HepG2 (cell line): ENCODE data around the gene KCNAB3. TPM values are rescaled to one million over a fixed set of nuclear protein-coding genes. Genes with fewer than 3 reads are reported as not detected.

Experiments used
- ARHGAP35 ChIP-seq: sonication (generic); formaldehyde crosslinking; IDR thresholded peaks from 2 replicates; pipeline ENCODE4 v1.9.0; 2022; ENCODE audit warnings: mild to moderate bottlenecking, inconsistent platforms, moderate library complexity, missing genetic modification reagents, borderline replicate concordance
- ATF1 ChIP-seq: IDR thresholded peaks from 2 replicates; pipeline ENCODE4 v1.6.1; 2016; ENCODE audit warnings: mild to moderate bottlenecking, control low read depth
- FOXA3 ChIP-seq: IDR thresholded peaks from 2 replicates; pipeline ENCODE4 v1.6.1; 2016; ENCODE audit warnings: missing genetic modification reagents, missing compliant biosample characterization
- FOXK1 ChIP-seq: sonication (generic); formaldehyde crosslinking; IDR thresholded peaks from 2 replicates; pipeline ENCODE4 v1.4.0; 2020; ENCODE audit warnings: low read depth, missing genetic modification reagents, borderline replicate concordance
- HOXA9 ChIP-seq: sonication (generic); formaldehyde crosslinking; IDR thresholded peaks from 2 replicates; pipeline ENCODE4 v1.8.1; 2022; ENCODE audit warnings: missing genetic modification reagents, mild to moderate bottlenecking, moderate library complexity, borderline replicate concordance
- IRF2 ChIP-seq: IDR thresholded peaks from 2 replicates; pipeline ENCODE4 v1.6.1; 2018; ENCODE audit warnings: missing genetic modification reagents, missing compliant biosample characterization
- MBD4 ChIP-seq: IDR thresholded peaks from 2 replicates; pipeline ENCODE4 v1.6.1; 2012; ENCODE audit warnings: low read length, inconsistent platforms, borderline replicate concordance
- MEIS2 ChIP-seq: sonication (generic); formaldehyde crosslinking; IDR thresholded peaks from 2 replicates; pipeline ENCODE4 v1.9.0; 2021; ENCODE audit warnings: mild to moderate bottlenecking, missing genetic modification reagents
- NCOR1 ChIP-seq: fragments of 200-600 bp; sonication (generic); IDR thresholded peaks from 2 replicates; pipeline ENCODE4 v1.7.0; 2017; ENCODE audit warnings: antibody characterized with exemption, low read length, borderline replicate concordance
- NFE2L2 ChIP-seq: fragments of 150-350 bp; IDR thresholded peaks from 2 replicates; pipeline ENCODE4 v1.6.1; 2014; ENCODE audit warnings: low read length
- REL ChIP-seq: sonication (generic); formaldehyde crosslinking; conservative IDR thresholded peaks from 2 replicates; pipeline ENCODE4 v1.8.0; 2022; ENCODE audit warnings: mild to moderate bottlenecking, missing genetic modification reagents, moderate library complexity
- RXRB ChIP-seq: IDR thresholded peaks from 2 replicates; pipeline ENCODE4 v1.6.1; 2016; ENCODE audit warnings: borderline replicate concordance, missing genetic modification reagents, missing compliant biosample characterization
- SALL2 ChIP-seq: sonication (generic); formaldehyde crosslinking; IDR thresholded peaks from 2 replicates; pipeline ENCODE4 v1.8.1; 2023; ENCODE audit warnings: mild to moderate bottlenecking, missing genetic modification reagents, inconsistent platforms
- SOX13 ChIP-seq, 3 experiments: fragments of 450-650 bp in 1 of 3; sonication (generic) in 1 of 3; formaldehyde crosslinking in 1 of 3; IDR thresholded peaks in 2 of 3; conservative IDR thresholded peaks in 1 of 3; 2 replicates each; pipeline versions ENCODE4 v1.5.0 to v1.6.1; 2016 to 2020; ENCODE audit warnings: antibody characterized with exemption in 1 of 3, mild to moderate bottlenecking in 1 of 3, missing compliant biosample characterization in 1 of 3, missing genetic modification reagents in 1 of 3, moderate library complexity in 1 of 3
- TAF1 ChIP-seq: sonication (generic); formaldehyde crosslinking; IDR thresholded peaks from 2 replicates; pipeline ENCODE4 v1.4.0; 2020; ENCODE audit warnings: missing genetic modification reagents
- TBX2 ChIP-seq: sonication (generic); formaldehyde crosslinking; IDR thresholded peaks from 2 replicates; pipeline ENCODE4 v1.5.0; 2020; ENCODE audit warnings: missing genetic modification reagents, mild to moderate bottlenecking, borderline replicate concordance
- U2AF2 ChIP-seq: fragments of 200-400 bp; formaldehyde crosslinking; IDR thresholded peaks from 2 replicates; pipeline ENCODE4 v1.6.1; 2017; ENCODE audit warnings: low read depth, mild to moderate bottlenecking, low read length
- XRCC5 ChIP-seq: fragments of 200-400 bp; formaldehyde crosslinking; optimal IDR thresholded peaks from 2 replicates; pipeline ENCODE3; 2017; ENCODE audit warnings: mild to moderate bottlenecking, low read length
- ZEB1 ChIP-seq: IDR thresholded peaks from 2 replicates; pipeline ENCODE4 v1.6.1; 2012; ENCODE audit warnings: mild to moderate bottlenecking, low read depth, inconsistent platforms; ENCODE audit not compliant: insufficient replicate concordance
- ZFP82 ChIP-seq: sonication (generic); formaldehyde crosslinking; IDR thresholded peaks from 2 replicates; pipeline ENCODE4 v1.5.1; 2020; ENCODE audit warnings: mild to moderate bottlenecking, missing genetic modification reagents, borderline replicate concordance
- ZNF292 ChIP-seq: sonication (generic); formaldehyde crosslinking; IDR thresholded peaks from 2 replicates; pipeline ENCODE4 v1.8.1; 2022; ENCODE audit warnings: mild to moderate bottlenecking, low read depth, missing genetic modification reagents, borderline replicate concordance
- ZNF484 ChIP-seq: sonication (generic); formaldehyde crosslinking; IDR thresholded peaks from 2 replicates; pipeline ENCODE4 v1.5.1; 2020; ENCODE audit warnings: mild to moderate bottlenecking, low read depth, missing genetic modification reagents, borderline replicate concordance
- ZSCAN25 ChIP-seq: sonication (generic); formaldehyde crosslinking; IDR thresholded peaks from 2 replicates; pipeline ENCODE4 v1.8.0; 2022; ENCODE audit warnings: mild to moderate bottlenecking, missing genetic modification reagents
- ZSCAN30 ChIP-seq: sonication (generic); formaldehyde crosslinking; IDR thresholded peaks from 2 replicates; pipeline ENCODE4 v1.5.0; 2020; ENCODE audit warnings: mild to moderate bottlenecking, missing genetic modification reagents
- polyA plus RNA-seq, 8 experiments: library from polyadenylated mRNA; depleted of rRNA in 3 of 8; stranded (reverse) in 7 of 8; unstranded in 1 of 8; fragments of >200 nt; fragmentation: Illumina TruSeq in 4 of 8; extraction: Trizol in 4 of 8; gene quantifications; 2 replicates each; pipeline versions ENCODE4 v1.2.1 to v1.2.3, GENCODE V29; 2011 to 2016; ENCODE audit warnings: low read depth in 4 of 8, missing spikeins in 1 of 8, mixed read lengths in 1 of 8; ENCODE audit not compliant: insufficient read depth in 1 of 8
- total RNA-seq, 5 experiments: library from RNA; depleted of rRNA; stranded (reverse); fragments of >200 nt; fragmentation: Illumina TruSeq; extraction: Trizol; gene quantifications; 2 replicates each; pipeline ENCODE4 v1.2.3, GENCODE V29; 2016; ENCODE audit warnings: low read depth in 1 of 5
- TF ChIP-seq, protein P1 (sequence below): sonication (generic); formaldehyde crosslinking; IDR thresholded peaks from 2 replicates; pipeline ENCODE4 v1.5.1; 2020; ENCODE audit warnings: mild to moderate bottlenecking, missing genetic modification reagents, moderate library complexity
- TF ChIP-seq, protein P2 (sequence below): sonication (generic); formaldehyde crosslinking; IDR thresholded peaks from 2 replicates; pipeline ENCODE4 v1.9.0; 2021; ENCODE audit warnings: missing genetic modification reagents, borderline replicate concordance

Gene KCNAB3
- total and polyA plus RNA-seq, 2 of the 13 experiments (the other 11 are each of a cell fraction or from before 2014, with no cell fraction given) = 0.29 to 0.88 TPM

DNA sequence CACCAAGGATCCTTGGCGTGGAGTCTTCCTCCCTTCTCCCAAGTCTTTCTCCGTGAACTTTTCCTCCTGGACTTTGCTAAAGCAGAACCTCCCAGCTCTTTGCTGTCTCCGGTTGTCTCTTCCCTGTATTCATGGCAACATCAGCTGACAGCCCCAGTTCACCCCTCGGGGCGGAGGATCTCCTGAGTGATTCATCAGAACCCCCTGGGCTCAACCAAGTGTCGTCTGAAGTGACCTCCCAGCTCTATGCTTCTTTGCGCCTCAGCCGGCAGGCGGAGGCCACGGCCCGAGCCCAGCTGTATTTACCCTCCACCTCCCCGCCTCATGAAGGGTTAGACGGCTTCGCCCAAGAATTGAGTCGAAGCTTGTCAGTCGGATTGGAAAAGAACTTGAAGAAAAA lies 3.3 kb upstream of the KCNAB3 start (continued):
- TF ChIP-seq REL (CRISPR knock-in tag) (no peak), ZNF292 (CRISPR knock-in tag) (no peak), FOXA3 (CRISPR knock-in tag) (peak; percentile 56; the same call in 1 of the 2 replicates), MBD4 (no peak), ATF1 (no peak), ZNF484 (CRISPR knock-in tag) (no peak), FOXK1 (CRISPR knock-in tag) (no peak), SALL2 (CRISPR knock-in tag) (no peak), SOX13 (IDR thresholded peaks at IDR 0.05) (no peak), SOX13 (CRISPR knock-in tag; conservative IDR thresholded peaks at IDR 0.05 in 1 of 2, IDR thresholded peaks at IDR 0.05 in 1 of 2) (no peak), ZSCAN25 (no peak), U2AF2 (no peak), ARHGAP35 (CRISPR knock-in tag) (no peak), MEIS2 (CRISPR knock-in tag) (no peak), XRCC5 (peak; percentile 62), IRF2 (0 out of 2 replicates have a peak, but pooled peaks have one; percentile 15), RXRB (CRISPR knock-in tag) (no peak), NCOR1 (no peak), HOXA9 (CRISPR knock-in tag) (no peak), ZEB1 (peak; percentile 4), ZSCAN30 (CRISPR knock-in tag) (no peak), NFE2L2 (no peak), ZFP82 (CRISPR knock-in tag) (no peak), TBX2 (CRISPR knock-in tag) (0 out of 2 replicates have a peak, but pooled peaks have one; percentile 7), TAF1 (CRISPR knock-in tag) (0 out of 2 replicates have a peak, but pooled peaks have one; percentile 9)
- TF ChIP-seq, protein P1, sequence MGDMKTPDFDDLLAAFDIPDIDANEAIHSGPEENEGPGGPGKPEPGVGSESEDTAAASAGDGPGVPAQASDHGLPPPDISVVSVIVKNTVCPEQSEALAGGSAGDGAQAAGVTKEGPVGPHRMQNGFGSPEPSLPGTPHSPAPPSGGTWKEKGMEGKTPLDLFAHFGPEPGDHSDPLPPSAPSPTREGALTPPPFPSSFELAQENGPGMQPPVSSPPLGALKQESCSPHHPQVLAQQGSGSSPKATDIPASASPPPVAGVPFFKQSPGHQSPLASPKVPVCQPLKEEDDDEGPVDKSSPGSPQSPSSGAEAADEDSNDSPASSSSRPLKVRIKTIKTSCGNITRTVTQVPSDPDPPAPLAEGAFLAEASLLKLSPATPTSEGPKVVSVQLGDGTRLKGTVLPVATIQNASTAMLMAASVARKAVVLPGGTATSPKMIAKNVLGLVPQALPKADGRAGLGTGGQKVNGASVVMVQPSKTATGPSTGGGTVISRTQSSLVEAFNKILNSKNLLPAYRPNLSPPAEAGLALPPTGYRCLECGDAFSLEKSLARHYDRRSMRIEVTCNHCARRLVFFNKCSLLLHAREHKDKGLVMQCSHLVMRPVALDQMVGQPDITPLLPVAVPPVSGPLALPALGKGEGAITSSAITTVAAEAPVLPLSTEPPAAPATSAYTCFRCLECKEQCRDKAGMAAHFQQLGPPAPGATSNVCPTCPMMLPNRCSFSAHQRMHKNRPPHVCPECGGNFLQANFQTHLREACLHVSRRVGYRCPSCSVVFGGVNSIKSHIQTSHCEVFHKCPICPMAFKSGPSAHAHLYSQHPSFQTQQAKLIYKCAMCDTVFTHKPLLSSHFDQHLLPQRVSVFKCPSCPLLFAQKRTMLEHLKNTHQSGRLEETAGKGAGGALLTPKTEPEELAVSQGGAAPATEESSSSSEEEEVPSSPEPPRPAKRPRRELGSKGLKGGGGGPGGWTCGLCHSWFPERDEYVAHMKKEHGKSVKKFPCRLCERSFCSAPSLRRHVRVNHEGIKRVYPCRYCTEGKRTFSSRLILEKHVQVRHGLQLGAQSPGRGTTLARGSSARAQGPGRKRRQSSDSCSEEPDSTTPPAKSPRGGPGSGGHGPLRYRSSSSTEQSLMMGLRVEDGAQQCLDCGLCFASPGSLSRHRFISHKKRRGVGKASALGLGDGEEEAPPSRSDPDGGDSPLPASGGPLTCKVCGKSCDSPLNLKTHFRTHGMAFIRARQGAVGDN (CRISPR knock-in tag) = peak; percentile 33; the same call in 1 of the 2 replicates
- TF ChIP-seq, protein P2, sequence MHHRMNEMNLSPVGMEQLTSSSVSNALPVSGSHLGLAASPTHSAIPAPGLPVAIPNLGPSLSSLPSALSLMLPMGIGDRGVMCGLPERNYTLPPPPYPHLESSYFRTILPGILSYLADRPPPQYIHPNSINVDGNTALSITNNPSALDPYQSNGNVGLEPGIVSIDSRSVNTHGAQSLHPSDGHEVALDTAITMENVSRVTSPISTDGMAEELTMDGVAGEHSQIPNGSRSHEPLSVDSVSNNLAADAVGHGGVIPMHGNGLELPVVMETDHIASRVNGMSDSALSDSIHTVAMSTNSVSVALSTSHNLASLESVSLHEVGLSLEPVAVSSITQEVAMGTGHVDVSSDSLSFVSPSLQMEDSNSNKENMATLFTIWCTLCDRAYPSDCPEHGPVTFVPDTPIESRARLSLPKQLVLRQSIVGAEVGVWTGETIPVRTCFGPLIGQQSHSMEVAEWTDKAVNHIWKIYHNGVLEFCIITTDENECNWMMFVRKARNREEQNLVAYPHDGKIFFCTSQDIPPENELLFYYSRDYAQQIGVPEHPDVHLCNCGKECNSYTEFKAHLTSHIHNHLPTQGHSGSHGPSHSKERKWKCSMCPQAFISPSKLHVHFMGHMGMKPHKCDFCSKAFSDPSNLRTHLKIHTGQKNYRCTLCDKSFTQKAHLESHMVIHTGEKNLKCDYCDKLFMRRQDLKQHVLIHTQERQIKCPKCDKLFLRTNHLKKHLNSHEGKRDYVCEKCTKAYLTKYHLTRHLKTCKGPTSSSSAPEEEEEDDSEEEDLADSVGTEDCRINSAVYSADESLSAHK (CRISPR knock-in tag) = no peak
